ENCODE results near the gene ZMYND19.

- TF ChIP-seq GATA2 (IDR thresholded peaks at IDR 0.05; ENCODE audit: low read depth, low read length), result no peak
- TF ChIP-seq GATA3 (IDR thresholded peaks at IDR 0.05; ENCODE audit: low read depth, low read length), result no peak
Observed at GRCh38 chr9:137580209-137580953, 9.9 kb downstream of the ZMYND19 start.

Data from SH-SY5Y (cell line).